HPDE6-E6E7 (cell line): ENCODE measurements around the gene CORO1C.
A peak's percentile ranks its signal among the peaks of the same experiment; 100 is the strongest.

Experiments
- DNase-seq: peaks from one replicate; pipeline ENCODE4 v3.0.0; 2011; ENCODE audit warnings: missing footprints; ENCODE audit errors: extremely low spot score

Gene CORO1C

GRCh38 chr12:108696111-108696995 is 35.0 kb downstream of the CORO1C start:
- peak; percentile 88 for DNase-seq

- DNase-seq: no peak
Measured at GRCh38 chr12:108694812-108695278, 36.5 kb downstream of the CORO1C start.

DNA sequence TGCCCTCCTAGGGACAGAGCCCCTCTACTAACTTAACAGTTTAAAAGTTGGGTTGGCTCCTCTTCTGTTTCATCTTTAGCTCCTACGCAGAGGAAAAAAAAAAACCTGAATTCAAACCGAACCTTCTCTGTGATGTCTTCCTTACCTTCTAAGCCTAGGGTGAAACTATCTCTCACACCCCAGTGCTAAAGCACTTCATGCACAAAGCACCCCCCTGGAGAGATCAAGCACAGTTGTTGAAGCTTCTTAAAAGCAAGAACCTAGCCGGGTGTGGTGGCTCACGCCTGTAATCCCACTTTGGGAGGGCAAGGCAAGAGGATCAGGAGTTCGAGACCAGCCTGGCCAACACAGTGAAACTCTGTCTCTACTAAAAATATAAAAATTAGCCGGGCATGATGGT is 37.6 kb downstream of the CORO1C start:
- DNase-seq: no peak

GRCh38 chr12:108693186-108693730 is 38.1 kb downstream of the CORO1C start:
- no peak for DNase-seq

GRCh38 chr12:108691998-108692808 is 39.1 kb downstream of the CORO1C start:
- peak; percentile 32 for DNase-seq

- peak; percentile 92 for DNase-seq
Measured at GRCh38 chr12:108691175-108691997, 39.9 kb downstream of the CORO1C start.

GRCh38 chr12:108690542-108691174 is 40.7 kb downstream of the CORO1C start:
- DNase-seq: no peak

GRCh38 chr12:108690191-108690518 is 41.2 kb downstream of the CORO1C start:
- no peak for DNase-seq

DNA sequence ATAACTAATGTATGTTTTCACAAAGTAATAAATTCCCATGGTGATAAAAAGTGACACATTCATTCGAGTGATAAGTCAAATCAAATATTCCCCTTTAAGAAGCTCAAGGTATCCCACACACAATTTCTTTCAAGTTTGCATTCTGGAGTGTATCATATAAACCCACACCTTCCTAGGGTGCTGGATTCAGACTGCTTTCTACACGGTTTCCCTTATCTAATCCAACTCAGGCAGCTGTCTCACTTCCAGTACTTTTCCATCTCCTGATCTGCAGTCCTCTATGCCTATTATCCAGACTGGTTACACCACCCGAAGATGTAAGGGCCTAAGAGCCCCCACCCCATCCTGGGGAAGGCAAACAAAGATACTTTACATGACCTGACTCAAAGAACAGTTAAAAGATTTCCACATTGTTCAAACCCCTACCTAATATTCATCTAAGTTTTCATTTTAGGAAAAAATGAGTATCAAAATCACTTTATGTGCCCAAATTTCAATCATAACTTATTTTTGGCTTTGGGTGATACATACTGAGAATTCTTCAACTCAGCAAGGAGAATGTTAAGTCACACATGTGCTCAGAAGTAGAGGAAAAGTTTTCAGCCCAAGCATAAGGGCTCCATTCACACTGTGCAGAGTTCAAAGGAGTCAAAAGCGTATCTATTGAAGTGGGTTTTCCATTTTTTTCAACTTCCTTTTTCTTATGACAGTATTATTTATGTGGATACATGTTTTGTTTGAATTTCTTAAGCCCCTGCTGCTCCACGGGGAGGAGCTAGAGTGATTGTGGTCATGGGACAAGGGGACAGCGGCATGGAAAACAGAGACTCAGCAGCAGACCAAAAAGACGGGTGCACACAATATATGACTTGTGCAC is 41.8 kb downstream of the CORO1C start:
- DNase-seq: no peak

DNA sequence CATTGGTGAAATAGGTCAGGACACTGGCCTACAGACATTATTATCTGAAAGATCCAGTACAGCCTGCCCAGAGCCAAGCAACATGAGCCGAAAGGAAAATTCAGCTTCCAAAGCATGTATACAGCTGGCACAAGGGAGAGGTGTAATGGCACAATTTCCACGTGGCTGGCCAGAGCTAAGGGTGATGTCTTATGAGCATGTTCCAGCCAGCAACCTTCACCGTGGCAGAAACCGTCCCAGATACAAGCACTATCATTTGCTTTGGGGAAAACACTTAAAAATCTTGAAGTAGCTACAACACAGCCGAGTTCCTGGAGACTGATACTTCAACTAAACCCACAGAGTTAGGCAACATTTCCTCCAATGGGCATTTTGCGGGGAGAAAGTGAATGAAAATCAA is 44.5 kb downstream of the CORO1C start:
- no peak for DNase-seq

DNA sequence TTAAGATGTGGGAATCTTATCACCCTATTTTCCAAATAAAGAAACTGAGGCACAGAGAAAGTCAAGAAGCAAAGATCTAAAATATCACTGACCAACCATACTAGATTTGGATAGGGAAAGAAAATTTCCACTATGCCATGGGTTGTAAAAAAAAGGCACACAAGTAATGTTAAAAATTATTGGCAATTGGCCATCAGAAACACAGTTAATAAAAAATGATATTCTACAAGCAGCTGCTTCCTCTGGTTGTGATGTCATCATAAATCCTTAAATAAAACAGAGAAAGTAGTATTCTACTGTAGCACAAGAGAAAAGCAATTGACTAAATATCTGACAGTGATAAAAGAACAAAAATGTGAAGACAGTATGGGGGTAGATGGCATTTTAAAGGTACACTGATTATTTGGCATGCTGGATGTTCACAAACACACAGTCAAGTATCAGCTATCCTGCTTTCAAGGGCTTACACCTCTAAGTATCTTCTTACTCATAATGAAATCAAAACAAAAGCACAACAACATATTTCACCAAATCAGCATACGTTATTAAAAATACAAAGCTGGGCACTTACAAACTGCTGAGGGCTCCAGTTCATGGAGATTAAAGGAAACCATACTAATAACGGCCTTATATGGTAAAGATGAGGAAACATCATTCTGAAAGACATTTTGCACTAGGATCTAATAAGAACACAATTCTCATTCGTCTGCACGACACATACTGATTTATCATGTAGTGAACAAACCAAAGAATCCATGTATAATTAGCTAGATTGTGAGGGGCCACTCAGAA is 45.7 kb downstream of the CORO1C start:
- DNase-seq: no peak

GRCh38 chr12:108683906-108684556 is 47.3 kb downstream of the CORO1C start:
- no peak for DNase-seq

DNA sequence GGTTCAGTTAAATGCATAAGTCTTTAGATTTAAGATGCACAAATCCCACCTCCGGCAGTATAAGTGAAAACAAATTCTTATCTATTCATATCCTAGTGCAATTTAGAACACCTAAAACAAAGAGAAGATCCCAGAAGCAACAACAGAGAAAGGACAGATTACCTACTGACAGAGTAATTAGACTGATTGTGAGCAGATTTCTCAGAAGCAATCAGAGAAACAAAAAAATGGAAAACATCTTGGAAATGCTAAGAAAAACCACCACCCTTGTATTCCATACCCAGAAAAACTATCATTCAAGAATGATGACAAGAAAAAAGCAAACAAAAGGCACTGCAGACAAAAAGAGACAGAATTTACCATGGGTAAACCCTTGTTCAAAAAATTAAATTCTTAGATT is 50.0 kb downstream of the CORO1C start:
- DNase-seq: no peak

GRCh38 chr12:108679106-108679681 is 52.1 kb downstream of the CORO1C start:
- DNase-seq: no peak

GRCh38 chr12:108678104-108678730 is 53.1 kb downstream of the CORO1C start:
- no peak for DNase-seq

DNA sequence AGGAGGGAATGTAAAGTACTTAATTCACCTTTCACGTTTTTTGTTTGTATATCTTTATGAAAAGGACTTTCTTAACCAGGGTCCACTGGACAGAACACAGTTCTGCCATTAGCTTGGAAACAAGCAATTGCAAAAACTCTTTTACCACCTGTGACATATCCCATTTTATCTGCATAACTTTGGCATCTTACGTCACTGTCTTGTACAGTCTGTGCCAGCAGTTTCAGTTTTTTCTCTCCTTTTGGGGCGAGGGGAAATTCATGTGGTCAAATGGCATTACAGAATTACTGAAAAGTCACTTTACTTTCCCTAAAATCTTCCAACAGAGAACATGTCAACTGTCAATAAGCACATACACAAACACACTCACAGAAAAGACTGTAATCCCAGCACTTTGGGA is 53.9 kb downstream of the CORO1C start:
- no peak for DNase-seq

GRCh38 chr12:108676707-108677106 is 54.6 kb downstream of the CORO1C start:
- no peak for DNase-seq

DNA sequence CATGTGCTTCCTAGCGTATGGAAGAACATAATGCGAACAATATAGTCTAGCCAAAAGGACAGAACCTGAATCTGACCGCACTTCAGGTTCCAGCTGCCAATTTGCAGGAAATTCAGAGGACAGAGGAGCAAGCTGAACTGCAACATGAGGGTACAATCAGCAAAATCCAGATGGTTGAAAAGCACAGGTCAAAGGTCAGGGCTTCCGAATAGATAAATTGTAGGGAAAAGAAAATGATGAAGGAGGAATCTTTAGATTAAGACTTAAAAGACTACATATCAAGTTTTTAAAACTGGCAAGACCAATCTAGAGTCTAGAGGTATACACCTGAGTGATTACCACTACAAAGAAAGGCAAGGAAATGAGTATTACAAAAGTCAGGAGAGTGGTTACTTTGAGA is 55.5 kb downstream of the CORO1C start:
- no peak for DNase-seq
